GM12878 (cell line): ENCODE data around the gene PLP1. TPM values are rescaled to one million over a fixed set of nuclear protein-coding genes. Genes with fewer than 3 reads are reported as not detected.

Experiments used
- ATAC-seq: fragments of 200-7000 bp; cut with Tn5 transposase; 3 replicates; pipeline ENCODE4 v1.9.1; 2020; ENCODE audit warnings: mild to moderate bottlenecking, moderate library complexity
- BruUV-seq: library from RNA; stranded (reverse); fragments of 400-500 nt; replicated peaks from 2 replicates; lab custom pipeline; 2021; lab: Mats Ljungman, UMichigan
- CTCF ChIA-PET: fragments of 300-600 bp; sonication (Branson Sonifier 250); formaldehyde crosslinking; extraction: SDS; loops from one replicate; lab custom pipeline; 2021; ENCODE audit warnings: inconsistent platforms; lab: Yijun Ruan, JAX
- POLR2A ChIA-PET: fragments of 350-600 bp; formaldehyde crosslinking; extraction: SDS; loops from one replicate; lab custom pipeline; 2021; ENCODE audit warnings: inconsistent platforms; lab: Charles Lee
- RAD21 ChIA-PET: fragments of 300-600 bp; sonication (Branson Sonifier 250); formaldehyde crosslinking; loops from one replicate; lab custom pipeline; 2023; ENCODE audit warnings: antibody characterized with exemption; ENCODE audit not compliant: unreplicated experiment; lab: Charles Lee
- SMC1A ChIA-PET: fragments of 300-600 bp; sonication (Branson Sonifier 250); formaldehyde crosslinking; loops from one replicate; lab custom pipeline; 2023; ENCODE audit not compliant: unreplicated experiment, uncharacterized antibody; lab: Charles Lee
- DNase-seq: peaks from one replicate; pipeline ENCODE4 v3.0.0-alpha.2; 2011; ENCODE audit warnings: low read depth, low spot score
- FAIRE-seq: peaks from 3 replicates; lab custom pipeline; 2011; peaks lifted over from hg19 to GRCh38; lab: Jason Lieb, UNC
- H2AFZ ChIP-seq: 2 replicates; pipeline ENCODE4 v1.6.0; 2011; ENCODE audit warnings: low read depth, low read length, control low read depth; ENCODE audit not compliant: control insufficient read depth
- H3K27ac ChIP-seq: 2 replicates; pipeline ENCODE4 v1.5.1; 2011; ENCODE audit warnings: control low read depth; ENCODE audit not compliant: control insufficient read depth, insufficient read depth
- H3K27me3 ChIP-seq, 2 experiments: replicated peaks in 1 of 2; 2 replicates each; pipeline versions ENCODE4 v1.6.0 to v1.6.1; 2011; ENCODE audit warnings: low read length in 1 of 2; ENCODE audit not compliant: control insufficient read depth in 2 of 2, insufficient read depth in 2 of 2
- H3K36me3 ChIP-seq, 2 experiments: 2 replicates each; pipeline ENCODE4 v1.5.1; 2011; ENCODE audit warnings: low read length in 1 of 2; ENCODE audit not compliant: control insufficient read depth in 2 of 2, insufficient read depth in 2 of 2
- H3K4me1 ChIP-seq: 2 replicates; pipeline ENCODE4 v1.6.1; 2011; ENCODE audit warnings: mild to moderate bottlenecking, low read length, moderate library complexity, mixed read lengths; ENCODE audit not compliant: control insufficient read depth, insufficient read depth
- H3K4me2 ChIP-seq: 2 replicates; pipeline ENCODE4 v1.6.0; 2011; ENCODE audit warnings: control low read depth; ENCODE audit not compliant: control insufficient read depth, insufficient read depth
- H3K4me3 ChIP-seq: fragments of 200-600 bp; sonication (generic); 2 replicates; pipeline ENCODE4 v1.5.1; 2016
- H3K79me2 ChIP-seq: 2 replicates; pipeline ENCODE4 v1.6.0; 2011; ENCODE audit warnings: low read length; ENCODE audit not compliant: control insufficient read depth, insufficient read depth
- H3K9ac ChIP-seq: 2 replicates; pipeline ENCODE4 v1.8.0; 2011; ENCODE audit warnings: low read length, control low read depth, mixed read lengths; ENCODE audit not compliant: control insufficient read depth, insufficient read depth
- H3K9me3 ChIP-seq: replicated peaks from 3 replicates; pipeline ENCODE4 v1.5.1; 2011; ENCODE audit warnings: mild to moderate bottlenecking, low read length; ENCODE audit not compliant: control insufficient read depth, insufficient read depth
- H4K20me1 ChIP-seq: 2 replicates; pipeline ENCODE4 v1.6.0; 2011; ENCODE audit not compliant: control insufficient read depth, insufficient read depth
- BCL11A ChIP-seq: IDR thresholded peaks from 2 replicates; pipeline ENCODE4 v1.6.1; 2011; ENCODE audit warnings: low read depth, low read length
- CUX1 ChIP-seq: IDR thresholded peaks from 2 replicates; pipeline ENCODE4 v1.6.1; 2012; ENCODE audit warnings: improper control_type of control experiment, low read depth, low read length; ENCODE audit not compliant: insufficient replicate concordance
- RFX5 ChIP-seq: IDR thresholded peaks from 2 replicates; pipeline ENCODE4 v1.6.1; 2011; ENCODE audit warnings: low read depth, low read length, improper control_type of control experiment
- SMARCA5 ChIP-seq: fragments of 450-650 bp; IDR thresholded peaks from 2 replicates; pipeline ENCODE4 v1.6.1; 2017; ENCODE audit warnings: mild to moderate bottlenecking
- SRF ChIP-seq, 2 experiments: IDR thresholded peaks; 2 replicates each; pipeline ENCODE4 v1.6.1; 2011; ENCODE audit warnings: low read depth in 2 of 2, low read length in 2 of 2, mild to moderate bottlenecking in 1 of 2, moderate library complexity in 1 of 2
- STAT3 ChIP-seq: IDR thresholded peaks from 2 replicates; pipeline ENCODE4 v1.6.1; 2011; ENCODE audit warnings: low read depth, low read length, improper control_type of control experiment
- WGBS: methylation state at CpG from one replicate; pipeline ENCODE4 v1.1.6; 2016; ENCODE audit warnings: low lambda C conversion rate; ENCODE audit not compliant: insufficient replicate concordance, insufficient coverage; ENCODE audit errors: missing lambda C conversion rate; 5-methylcytosine and 5-hydroxymethylcytosine counted together
- in situ Hi-C: fragments of 300-500 bp; cut with MboI; formaldehyde crosslinking; loops from 9 replicates; pipeline ENCODE4 v1.14.3; 2018; ENCODE audit warnings: mixed read lengths
- intact Hi-C: fragments of 100-400 bp; cut with micrococcal nuclease; formaldehyde crosslinking; loops from one replicate; pipeline ENCODE4 v1.14.2; 2022; ENCODE audit not compliant: unreplicated experiment
- polyA plus RNA-seq, 11 experiments: library from polyadenylated mRNA; depleted of rRNA in 4 of 11; unstranded in 6 of 11; stranded (reverse) in 5 of 11; fragments of >200 nt; fragmentation: Nextera tagmentation in 4 of 11; fragmentation: Illumina TruSeq in 1 of 11; extraction: Ambion mirVana in 4 of 11; extraction: Trizol in 1 of 11; gene quantifications; 1 replicate in 1 of 11; 2 replicates in 10 of 11; pipeline versions ENCODE4 v1.2.1 to v1.2.3, GENCODE V29; 2011 to 2016; ENCODE audit warnings: inconsistent platforms in 2 of 11, missing spikeins in 2 of 11, low read depth in 1 of 11
- total RNA-seq, 4 experiments: library from RNA; depleted of rRNA in 3 of 4; stranded (reverse); fragments of >200 nt in 3 of 4; fragmentation: Illumina TruSeq in 1 of 4; extraction: Trizol in 1 of 4; gene quantifications; 2 replicates each; pipeline versions ENCODE4 v1.2.1 to v1.2.3, GENCODE V29; 2013 to 2021

Gene PLP1
- total and polyA plus RNA-seq, 10 of the 15 experiments (the other 5 are each of a cell fraction or from before 2014, with no cell fraction given), result not detected

GRCh38 chrX:103828529-103828928, 51.9 kb downstream of the PLP1 start (continued):
- TF ChIP-seq CUX1, result no peak
- no peak for TF ChIP-seq SMARCA5
- no peak for TF ChIP-seq RFX5
- no peak for TF ChIP-seq STAT3
- no peak for TF ChIP-seq BCL11A
- TF ChIP-seq, all 136 proteins: peak for 0

- 66% methylated on average over 7 of the region's 7 CpGs for WGBS
- Histone ChIP-seq H3K9me3 (no peaks in the 10 kb centered on the region), H3K79me2 (no peaks in the 10 kb centered on the region), H3K4me1 (no peaks in the 10 kb centered on the region), H3K27me3 (no peaks in the 10 kb centered on the region), H4K20me1 (no peaks in the 10 kb centered on the region), H3K9ac (no peak overlapping the region), H3K4me2 (no peak overlapping the region; the same call in 1 of the 2 replicates), H3K36me3 (no peaks in the 10 kb centered on the region), H3K4me3 (no peak overlapping the region), H3K27ac (no peak overlapping the region), H2AFZ (no peak overlapping the region)
- DNase-seq (no peak), FAIRE-seq (no peak), ATAC-seq (no peak)
- intact Hi-C loops, result no loop called here
- POLR2A ChIA-PET, result no interaction called here
- RAD21 ChIA-PET, result no interaction called here
- SMC1A ChIA-PET, result no interaction called here
- in situ Hi-C loops, result no loop called here
- CTCF ChIA-PET, result interaction anchor here (1.6 kb wide), 1 partner anchor 12 kb away, joined by 5 read pairs; no protein-coding TSS in a partner anchor
- no peak for TF ChIP-seq SRF (IDR thresholded peaks at IDR 0.05; ENCODE audit: low read depth in 2 of 2, low read length in 2 of 2)
- TF ChIP-seq STAT3, result no peak
- no TSS peak for BruUV-seq
Measured at GRCh38 chrX:103830848-103831247, 54.2 kb downstream of the PLP1 start.
